GM23248 (cell line): ENCODE data around the gene OR6B1. TPM values are rescaled to one million over a fixed set of nuclear protein-coding genes. Genes with fewer than 3 reads are reported as not detected.

Experiments used
- DNase-seq: peaks from one replicate; pipeline ENCODE4 v3.0.0-alpha.2; 2015
- H2AFZ ChIP-seq: fragments of 200-600 bp; sonication (generic); 2 replicates; pipeline ENCODE4 v1.6.1; 2016; ENCODE audit warnings: antibody characterized with exemption
- H3F3A ChIP-seq: fragments of 200-600 bp; sonication (generic); 2 replicates; pipeline ENCODE4 v1.6.1; 2016; ENCODE audit warnings: mild to moderate bottlenecking, antibody characterized with exemption, mixed run types; ENCODE audit not compliant: insufficient read depth
- H3K27ac ChIP-seq: fragments of 200-600 bp; sonication (generic); 2 replicates; pipeline ENCODE4 v1.5.1; 2016; ENCODE audit warnings: mild to moderate bottlenecking
- H3K27me3 ChIP-seq: fragments of 200-600 bp; sonication (generic); replicated peaks from 2 replicates; pipeline ENCODE4 v1.6.1; 2016; ENCODE audit warnings: mild to moderate bottlenecking; ENCODE audit not compliant: insufficient read depth
- H3K36me3 ChIP-seq: fragments of 200-600 bp; sonication (generic); 2 replicates; pipeline ENCODE4 v1.6.1; 2016; ENCODE audit warnings: low read depth, mild to moderate bottlenecking
- H3K4me1 ChIP-seq: fragments of 200-600 bp; sonication (generic); 2 replicates; pipeline ENCODE4 v1.6.1; 2016; ENCODE audit warnings: mild to moderate bottlenecking; ENCODE audit not compliant: insufficient read depth
- H3K4me2 ChIP-seq: fragments of 200-600 bp; sonication (generic); one replicate; pipeline ENCODE4 v1.6.1; 2016; ENCODE audit warnings: mild to moderate bottlenecking; ENCODE audit not compliant: unreplicated experiment
- H3K4me3 ChIP-seq: fragments of 200-600 bp; sonication (generic); 2 replicates; pipeline ENCODE4 v1.5.1; 2016; ENCODE audit warnings: mild to moderate bottlenecking
- H3K79me2 ChIP-seq: fragments of 200-600 bp; sonication (generic); 2 replicates; pipeline ENCODE4 v1.6.1; 2016; ENCODE audit warnings: mild to moderate bottlenecking; ENCODE audit not compliant: insufficient read depth
- H3K9ac ChIP-seq: fragments of 200-600 bp; sonication (generic); 2 replicates; pipeline ENCODE4 v1.6.1; 2016; ENCODE audit warnings: mild to moderate bottlenecking
- H3K9me2 ChIP-seq: fragments of 200-600 bp; sonication (generic); 2 replicates; pipeline ENCODE4 v1.6.1; 2016; ENCODE audit warnings: mixed run types, mild to moderate bottlenecking, moderate library complexity; ENCODE audit not compliant: insufficient read depth
- H3K9me3 ChIP-seq: fragments of 200-600 bp; sonication (generic); one replicate; pipeline ENCODE4 v1.6.1; 2017; ENCODE audit warnings: low read depth
- H4K20me1 ChIP-seq: fragments of 200-600 bp; sonication (generic); 2 replicates; pipeline ENCODE4 v1.6.0; 2016; ENCODE audit not compliant: insufficient read depth
- EZH2 ChIP-seq: fragments of 200-600 bp; sonication (generic); IDR thresholded peaks from 2 replicates; pipeline ENCODE4 v1.6.1; 2018; ENCODE audit warnings: antibody characterized with exemption, mild to moderate bottlenecking; ENCODE audit not compliant: insufficient read depth, poor library complexity, severe bottlenecking
- EZH2phosphoT487 ChIP-seq: fragments of 200-600 bp; sonication (generic); IDR thresholded peaks from 2 replicates; pipeline ENCODE4 v1.6.1; 2018; ENCODE audit warnings: antibody characterized with exemption, moderate library complexity, mild to moderate bottlenecking, low read depth; ENCODE audit not compliant: insufficient read depth
- WGBS, 2 experiments: methylation state at CpG; one replicate each; pipeline ENCODE4 v1.1.6; 2015 to 2017; ENCODE audit warnings: low lambda C conversion rate in 2 of 2, low coverage in 1 of 2; ENCODE audit errors: missing lambda C conversion rate in 2 of 2; 5-methylcytosine and 5-hydroxymethylcytosine counted together
- in situ Hi-C: fragments of 300-500 bp; cut with MboI; formaldehyde crosslinking; loops from 2 replicates; pipeline ENCODE4 v1.15.0; 2020
- polyA plus RNA-seq: library from polyadenylated mRNA; unstranded; fragments of >200 nt; fragmentation: Nextera tagmentation; extraction: Ambion mirVana; gene quantifications from 2 replicates; pipeline ENCODE4 v1.2.1, GENCODE V29; 2016
- total RNA-seq: library from RNA; depleted of rRNA; stranded (reverse); fragments of >200 nt; shearing (Covaris generic); gene quantifications from 2 replicates; pipeline ENCODE4 v1.2.3, GENCODE V29; 2014

The OR6B1 gene
- total and polyA plus RNA-seq, 2 experiments from 2014 or later: not detected

DNA sequence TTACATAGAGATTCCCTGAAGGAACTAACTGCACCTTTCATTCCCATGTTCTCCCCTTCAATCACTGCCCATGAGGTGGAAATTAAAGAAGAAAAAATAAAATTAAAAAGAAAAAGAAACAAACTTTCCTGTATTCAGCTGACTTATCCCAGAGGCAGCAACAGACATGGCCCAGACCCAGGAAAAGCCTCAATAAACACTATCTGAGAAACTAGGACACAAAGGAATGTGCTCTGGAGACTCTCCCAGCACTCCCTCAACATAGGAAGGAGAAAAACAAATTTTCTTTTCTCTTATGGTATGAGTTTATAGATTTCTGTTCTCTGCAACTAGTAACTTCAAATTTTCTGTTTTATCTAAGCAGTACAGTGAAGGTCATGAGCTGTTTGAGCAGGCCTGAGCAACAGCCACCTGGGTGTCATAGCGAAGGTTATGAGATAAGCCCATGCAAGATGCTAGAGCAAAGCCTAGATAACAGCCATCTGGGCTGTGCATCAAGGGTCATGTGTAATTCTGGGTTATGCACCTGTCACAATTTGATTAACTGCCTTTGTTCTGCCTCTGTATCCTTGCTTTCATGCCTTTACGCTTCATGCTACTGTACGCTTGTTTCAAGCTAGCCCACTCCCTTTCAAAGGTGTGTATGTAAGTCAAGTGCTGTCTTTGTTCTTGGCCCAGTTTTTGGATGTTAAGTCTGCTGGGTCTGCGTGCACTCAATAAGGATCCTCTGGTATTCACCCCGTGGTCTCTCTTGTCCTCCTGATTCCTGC lies 11.0 kb upstream of the OR6B1 start:
- Histone ChIP-seq H2AFZ (peak overlapping the region; percentile 60), H3K4me3 (peak overlapping the region; percentile 24; the same call in 1 of the 2 replicates), H4K20me1 (no peaks in the 10 kb centered on the region), H3K9ac (no peak overlapping the region; the same call in 1 of the 2 replicates), H3K4me2 (peak overlapping the region; percentile 38), H3K79me2 (no peaks in the 10 kb centered on the region), H3K4me1 (peaks cover 22% of the 10 kb centered on the region), H3K27ac (peak overlapping the region; percentile 29), H3F3A (peaks cover 10% of the 10 kb centered on the region; the same call in 1 of the 2 replicates), H3K9me2 (no peaks in the 10 kb centered on the region), H3K27me3 (no peaks in the 10 kb centered on the region), H3K36me3 (no peaks in the 10 kb centered on the region), H3K9me3 (no peaks in the 10 kb centered on the region)
- TF ChIP-seq EZH2 (no peak), EZH2phosphoT487 (no peak)
- peak; percentile 61 for DNase-seq
- 73 to 80% methylated on average over 5 of the region's 5 CpGs for WGBS, 2 experiments
- in situ Hi-C loops: no loop called here

GRCh38 chr7:143992670-143993069 lies 7.5 kb upstream of the OR6B1 start:
- Histone ChIP-seq H3K27ac (no peak overlapping the region), H3K9me3 (no peaks in the 10 kb centered on the region), H3K27me3 (no peaks in the 10 kb centered on the region), H3K9ac (no peak overlapping the region), H3K9me2 (no peaks in the 10 kb centered on the region), H3F3A (peaks cover 10% of the 10 kb centered on the region; the same call in 1 of the 2 replicates), H3K4me3 (no peak overlapping the region), H3K36me3 (no peaks in the 10 kb centered on the region), H3K4me2 (no peak overlapping the region), H3K79me2 (no peaks in the 10 kb centered on the region), H3K4me1 (peaks cover 17% of the 10 kb centered on the region), H2AFZ (no peak overlapping the region), H4K20me1 (no peaks in the 10 kb centered on the region)
- TF ChIP-seq EZH2 (no peak), EZH2phosphoT487 (no peak)
- DNase-seq: no peak
- in situ Hi-C loops: no loop called here

DNA sequence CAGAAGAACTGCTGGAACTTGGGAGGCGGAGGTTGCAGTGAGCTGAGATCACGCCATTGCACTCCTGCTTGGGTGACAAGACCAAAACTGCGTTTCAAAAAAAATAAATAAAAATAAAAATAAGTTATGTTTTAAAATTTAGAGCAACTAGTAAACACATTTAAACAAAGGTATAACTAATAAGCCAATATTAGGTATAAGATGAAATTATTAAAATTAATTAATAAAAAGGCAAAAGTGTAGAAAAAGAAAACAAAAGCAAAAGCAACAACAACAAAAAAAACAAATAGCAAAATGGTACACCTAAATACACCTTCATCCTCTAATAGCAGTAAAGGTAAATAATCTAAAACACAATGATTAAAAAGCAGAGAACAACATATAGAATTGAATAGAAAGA lies 6.2 kb upstream of the OR6B1 start:
- no peak overlapping the region for H3K4me2 ChIP-seq
- H3K79me2 ChIP-seq: no peaks in the 10 kb centered on the region
- in situ Hi-C loops: no loop called here
- H3F3A ChIP-seq: peaks cover 6% of the 10 kb centered on the region; the same call in 1 of the 2 replicates
- peaks cover 5% of the 10 kb centered on the region for H3K4me1 ChIP-seq
- no peak overlapping the region for H3K4me3 ChIP-seq
- no peaks in the 10 kb centered on the region for H4K20me1 ChIP-seq
- TF ChIP-seq EZH2 (no peak), EZH2phosphoT487 (no peak)
- H3K9ac ChIP-seq: no peak overlapping the region
- no peak for DNase-seq
- H3K36me3 ChIP-seq: no peaks in the 10 kb centered on the region
- H3K9me2 ChIP-seq: no peaks in the 10 kb centered on the region
- H3K9me3 ChIP-seq: no peaks in the 10 kb centered on the region
- no peak overlapping the region for H3K27ac ChIP-seq
- H2AFZ ChIP-seq: no peak overlapping the region
- H3K27me3 ChIP-seq: no peaks in the 10 kb centered on the region
- 83 to 85% methylated on average over 3 of the region's 3 CpGs for WGBS, 2 experiments

- Histone ChIP-seq H3K27me3 (no peaks in the 10 kb centered on the region), H3F3A (peaks cover 15% of the 10 kb centered on the region; the same call in 1 of the 2 replicates), H4K20me1 (no peaks in the 10 kb centered on the region), H3K27ac (peak overlapping the region; percentile 16), H3K9me3 (no peaks in the 10 kb centered on the region), H3K79me2 (no peaks in the 10 kb centered on the region), H3K36me3 (no peaks in the 10 kb centered on the region), H3K4me3 (peak overlapping the region; percentile 52), H2AFZ (peak overlapping the region; percentile 69), H3K9me2 (no peaks in the 10 kb centered on the region), H3K4me2 (peak overlapping the region; percentile 63), H3K4me1 (peaks cover 12% of the 10 kb centered on the region), H3K9ac (peak overlapping the region; percentile 34)
- TF ChIP-seq EZH2phosphoT487 (no peak), EZH2 (no peak)
- 4 to 7% methylated on average over 3 of the region's 3 CpGs for WGBS, 2 experiments
- peak; percentile 70 for DNase-seq
- in situ Hi-C loops: loop anchor here (10.0 kb wide), 1 partner anchor 117 kb away; no protein-coding TSS in a partner anchor
Measured at GRCh38 chr7:144001543-144001942, 1.4 kb downstream of the OR6B1 start.
